HG03354 (cell line): Measurements from ENCODE around the gene BFSP1.

Experiments used
- ATAC-seq: cut with Tn5 transposase; IDR thresholded peaks from one replicate; pipeline ENCODE4 v1.9.1; 2021; ENCODE audit warnings: mild to moderate bottlenecking; ENCODE audit not compliant: unreplicated experiment, poor library complexity, severe bottlenecking

The BFSP1 gene

DNA sequence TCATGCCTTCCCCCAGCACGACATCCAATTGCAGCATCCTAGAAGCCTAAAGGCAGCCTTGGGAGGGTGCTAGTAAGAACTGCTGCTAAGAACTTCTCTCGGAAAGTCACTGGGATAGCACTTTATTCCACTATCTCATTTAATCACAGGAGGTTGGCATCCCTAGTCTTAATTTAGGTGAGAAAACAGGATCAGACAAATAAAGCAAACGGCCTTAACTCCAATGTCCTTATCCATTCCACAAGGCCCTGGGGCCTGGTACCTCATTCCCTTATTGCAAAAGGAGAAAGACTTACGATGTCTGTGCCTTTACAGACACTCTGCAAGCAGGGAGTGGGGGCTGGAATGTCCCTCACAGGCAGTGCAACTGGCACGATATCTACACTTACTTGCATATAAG is 60.7 kb downstream of the BFSP1 start:
- ATAC-seq: no peak

DNA sequence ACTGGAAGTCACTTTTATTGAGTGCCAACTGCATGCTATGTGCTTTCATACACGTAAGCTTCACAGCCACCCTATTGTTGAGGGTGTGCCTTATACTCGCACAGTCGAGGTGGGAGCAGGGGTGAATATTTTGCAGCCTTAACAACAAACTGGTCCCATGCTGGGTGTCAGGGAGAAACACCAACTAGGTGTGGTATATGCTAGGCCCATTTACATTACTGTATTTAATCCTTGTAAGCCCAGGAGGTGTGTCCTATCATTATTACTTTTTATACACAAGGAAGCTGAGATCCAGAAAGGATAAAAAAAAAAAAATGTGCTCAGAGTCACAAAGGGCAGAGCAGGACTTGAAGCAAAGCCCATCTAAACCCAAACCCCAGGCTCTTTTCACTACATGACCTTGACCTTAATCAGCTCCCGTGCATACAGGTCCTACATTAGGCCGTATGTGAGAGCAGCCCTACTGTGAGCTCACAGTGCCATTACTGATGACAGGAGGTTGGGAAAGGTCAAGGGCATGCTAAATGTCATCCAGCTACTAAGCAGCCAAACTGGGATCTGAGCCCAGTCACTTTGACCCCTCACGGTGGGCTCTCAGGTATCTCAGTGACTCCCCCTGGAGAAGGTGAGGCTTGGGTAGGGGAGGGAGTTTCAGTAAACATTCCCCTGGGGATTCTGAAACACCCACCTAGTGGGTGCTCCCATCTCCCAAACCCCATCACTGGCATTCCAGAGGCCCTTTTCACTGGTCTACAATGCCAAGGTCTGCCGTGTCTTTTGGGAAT is 61.7 kb downstream of the BFSP1 start:
- no peak for ATAC-seq

DNA sequence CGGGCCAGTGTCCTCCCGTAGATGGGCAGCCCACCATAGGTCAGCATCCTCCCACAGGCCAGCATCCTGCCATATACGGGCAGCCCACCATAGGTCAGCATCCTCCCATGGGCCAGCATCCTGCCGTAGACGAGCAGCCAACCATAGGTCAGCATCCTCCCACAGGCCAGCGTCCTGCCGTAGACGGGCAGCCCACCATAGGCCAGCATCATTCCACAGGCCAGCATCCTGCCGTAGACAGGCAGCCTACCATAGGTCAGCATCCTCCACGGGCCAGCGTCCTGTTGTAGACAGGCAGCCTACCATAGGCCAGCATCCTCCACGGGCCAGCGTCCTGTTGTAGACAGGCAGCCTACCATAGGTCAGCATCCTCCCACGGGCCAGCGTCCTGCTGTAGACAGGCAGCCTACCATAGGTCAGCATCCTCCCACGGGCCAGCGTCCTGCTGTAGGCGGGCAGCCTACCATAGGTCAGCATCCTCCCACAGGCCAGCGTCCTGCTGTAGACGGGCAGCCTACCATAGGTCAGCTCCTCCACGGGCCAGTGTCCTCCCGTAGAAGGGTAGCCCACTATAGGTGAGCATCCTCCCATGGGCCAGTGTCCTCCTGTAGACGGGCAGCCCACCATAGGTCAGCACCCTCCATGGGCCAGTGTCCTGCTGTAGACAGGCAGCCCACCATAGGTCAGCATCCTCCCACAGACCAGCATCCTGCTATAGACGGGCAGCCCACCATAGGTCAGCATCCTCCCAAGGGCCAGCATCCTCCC is 62.9 kb downstream of the BFSP1 start:
- no peak for ATAC-seq

DNA sequence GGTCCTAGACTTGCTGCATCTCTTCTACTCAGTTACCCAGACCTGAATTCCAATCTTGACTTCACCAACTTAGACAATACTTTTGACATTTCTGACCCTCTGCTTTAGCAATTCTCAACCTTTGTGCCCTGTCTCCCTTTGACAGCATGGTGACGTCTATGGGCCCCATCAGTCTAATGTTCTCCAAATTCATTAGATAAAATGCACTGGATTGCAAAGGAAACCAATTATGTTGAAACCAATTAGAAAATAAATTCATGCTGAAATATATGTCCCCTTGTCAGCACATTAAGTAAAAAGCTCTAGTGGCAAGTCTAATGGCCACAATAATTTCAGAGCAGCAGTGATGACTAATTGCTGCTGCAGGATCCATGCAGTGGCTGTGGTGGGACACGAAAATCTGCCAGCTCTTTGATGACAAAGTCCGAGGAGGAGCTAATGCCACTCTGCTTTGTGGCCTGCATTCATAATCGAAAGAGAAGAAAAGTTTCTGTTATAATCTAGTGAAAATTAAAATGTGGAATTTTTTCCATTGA is 64.0 kb downstream of the BFSP1 start:
- no peak for ATAC-seq

DNA sequence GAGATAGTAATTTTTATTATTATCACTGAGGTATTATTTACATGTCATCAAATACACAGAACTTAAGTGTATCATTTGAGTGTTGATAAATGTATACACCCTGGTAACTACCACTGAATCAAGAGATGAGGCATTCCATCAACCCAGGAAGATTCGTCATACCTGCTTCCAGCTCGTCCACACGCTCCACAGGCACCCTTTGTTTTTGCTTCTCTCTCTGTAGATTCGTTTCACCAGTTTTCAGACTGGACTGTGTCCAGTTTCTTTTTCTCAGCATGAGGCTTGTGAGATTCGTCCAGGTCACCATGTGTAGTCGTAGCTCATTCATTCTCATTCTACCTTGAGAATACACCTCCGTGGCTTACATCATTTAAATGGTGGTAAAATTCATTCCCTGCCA is 64.5 kb downstream of the BFSP1 start:
- no peak for ATAC-seq

DNA sequence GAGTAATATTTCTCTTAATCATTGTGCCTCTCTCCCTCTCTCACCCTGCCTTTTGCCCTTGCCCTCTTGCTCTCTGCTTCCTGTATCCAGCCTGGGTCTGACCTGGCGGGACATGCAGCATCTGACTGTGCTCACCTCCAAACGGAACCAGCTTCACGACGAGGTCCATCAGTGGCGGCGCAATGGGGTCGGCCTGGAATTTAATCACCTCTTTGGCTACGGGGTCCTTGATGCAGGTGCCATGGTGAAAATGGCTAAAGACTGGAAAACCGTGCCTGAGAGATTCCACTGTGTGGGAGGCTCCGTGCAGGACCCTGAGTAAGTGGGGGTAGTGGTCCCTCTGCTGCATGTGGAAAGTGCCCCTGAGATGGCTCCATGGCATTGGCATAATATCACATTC is 65.9 kb downstream of the BFSP1 start:
- ATAC-seq: no peak

DNA sequence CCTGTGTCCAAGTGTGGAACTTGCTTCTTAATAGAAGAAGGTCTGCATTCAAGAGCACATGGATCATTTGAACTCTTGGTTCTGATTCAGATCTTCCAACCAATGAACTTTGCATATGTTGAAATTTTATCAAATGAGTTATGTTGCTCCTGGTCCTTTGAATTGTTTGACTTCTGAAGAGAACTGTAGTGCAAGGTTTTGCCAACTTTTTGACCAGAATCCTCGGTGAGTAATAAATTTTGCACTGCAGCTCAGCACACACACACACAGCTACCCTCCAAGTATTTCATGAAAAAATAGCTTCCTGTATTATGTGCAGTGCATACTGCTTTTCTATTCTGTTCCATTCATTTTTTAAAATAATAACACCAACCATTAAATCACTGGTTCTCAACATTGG is 67.5 kb downstream of the BFSP1 start:
- ATAC-seq: no peak

DNA sequence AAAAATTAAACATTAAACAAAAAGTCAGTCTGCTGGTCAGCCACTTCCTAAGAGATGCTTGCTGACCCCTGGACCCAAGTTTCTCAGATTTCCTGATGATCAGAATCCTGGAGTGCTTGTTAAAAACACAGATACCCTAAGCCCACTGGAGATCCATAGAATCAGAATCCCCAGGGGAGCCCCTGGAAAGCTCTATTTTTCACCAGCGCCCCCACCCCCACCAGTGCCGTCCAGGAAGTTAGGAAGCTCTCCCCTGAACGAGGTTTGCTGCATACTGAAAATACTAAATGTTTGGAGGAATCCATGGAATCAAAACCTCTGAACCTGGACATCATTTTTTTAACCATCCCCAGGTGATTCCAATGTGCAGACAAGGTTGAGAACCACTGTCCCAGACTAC is 69.2 kb downstream of the BFSP1 start:
- ATAC-seq: no peak

DNA sequence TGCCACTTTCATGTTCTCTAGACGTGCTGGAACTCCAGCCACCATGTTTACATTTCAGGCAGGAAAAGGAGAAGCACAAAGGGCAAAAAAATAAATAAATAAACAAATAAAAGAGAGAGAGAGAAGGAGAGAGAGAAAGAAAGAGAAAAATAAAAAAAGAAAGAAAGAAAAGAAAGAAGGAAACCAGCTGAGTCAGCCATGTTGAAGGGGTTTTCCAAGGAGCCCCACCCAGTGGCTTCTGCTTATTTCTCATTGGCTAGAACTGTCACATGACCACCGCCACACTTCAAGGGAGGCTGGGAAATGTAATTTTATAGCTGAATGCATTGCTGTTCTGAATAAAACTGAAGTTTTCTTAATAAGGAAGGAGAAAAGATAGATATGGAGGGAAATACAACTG is 71.1 kb downstream of the BFSP1 start:
- ATAC-seq: no peak

DNA sequence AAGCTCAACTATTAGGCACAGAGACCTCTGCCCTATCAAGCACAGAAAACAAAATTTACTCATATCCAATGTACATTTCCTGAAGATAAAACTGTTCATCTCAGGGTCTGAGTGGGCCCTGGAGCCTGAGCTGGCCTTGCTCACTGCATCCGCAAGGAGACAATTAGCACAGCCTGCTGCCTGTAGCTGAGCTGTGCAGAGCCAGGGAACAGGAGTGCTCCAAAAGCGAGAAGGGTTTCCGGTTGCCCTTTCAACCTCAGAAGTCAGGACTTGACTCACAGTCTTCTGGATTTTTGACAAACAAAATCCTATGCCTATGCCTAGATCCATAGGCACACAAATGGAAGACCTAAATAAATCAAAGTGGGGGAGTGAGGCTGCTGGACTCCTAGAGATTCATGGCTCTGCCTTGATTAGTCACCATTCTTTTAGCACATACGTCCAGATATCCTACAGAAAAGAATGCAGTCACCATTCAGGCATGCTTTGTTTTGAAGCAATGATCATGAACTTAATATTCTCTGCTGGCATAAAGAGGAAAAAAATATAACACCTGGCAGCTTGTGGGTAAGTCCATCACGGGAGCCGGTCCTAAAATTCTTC is 73.5 kb downstream of the BFSP1 start:
- ATAC-seq: no peak

DNA sequence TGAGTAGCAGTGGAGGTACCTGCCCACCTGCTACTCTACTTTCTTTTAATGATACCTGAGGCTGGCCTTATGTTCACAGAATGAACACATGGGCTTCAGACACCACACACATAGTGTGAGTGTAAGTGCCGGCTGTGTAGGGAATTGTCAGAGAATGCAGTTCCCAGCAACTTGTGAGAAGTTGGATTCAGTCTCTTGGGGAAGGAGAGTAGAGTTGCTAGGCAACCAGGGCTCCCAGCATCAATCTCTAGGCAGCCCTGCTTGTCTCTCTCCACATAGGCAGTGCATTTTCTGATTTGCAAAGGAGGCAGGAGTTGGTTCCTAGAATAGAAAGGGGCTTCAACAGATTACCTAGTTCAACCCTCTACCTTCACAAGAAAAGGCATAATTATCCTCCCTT is 74.1 kb downstream of the BFSP1 start:
- no peak for ATAC-seq

DNA sequence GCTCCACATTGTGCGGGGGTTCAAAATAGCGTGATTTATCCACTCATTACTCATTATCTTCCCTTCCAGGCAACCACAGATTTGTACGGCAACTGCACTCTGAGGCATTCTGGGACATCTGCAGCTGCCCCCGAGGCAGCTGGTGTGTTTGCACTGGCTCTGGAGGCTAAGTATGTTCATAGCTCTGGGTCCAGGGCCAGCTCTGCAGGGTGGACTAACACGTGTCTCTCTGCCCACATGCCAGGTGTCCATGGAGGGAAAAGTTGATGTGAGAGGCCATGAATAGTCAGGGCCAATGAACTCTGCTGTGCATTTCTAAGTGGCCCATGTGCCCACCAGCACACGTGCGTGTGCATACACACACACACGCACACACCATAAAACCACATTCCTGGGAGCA is 74.9 kb downstream of the BFSP1 start:
- ATAC-seq: no peak

DNA sequence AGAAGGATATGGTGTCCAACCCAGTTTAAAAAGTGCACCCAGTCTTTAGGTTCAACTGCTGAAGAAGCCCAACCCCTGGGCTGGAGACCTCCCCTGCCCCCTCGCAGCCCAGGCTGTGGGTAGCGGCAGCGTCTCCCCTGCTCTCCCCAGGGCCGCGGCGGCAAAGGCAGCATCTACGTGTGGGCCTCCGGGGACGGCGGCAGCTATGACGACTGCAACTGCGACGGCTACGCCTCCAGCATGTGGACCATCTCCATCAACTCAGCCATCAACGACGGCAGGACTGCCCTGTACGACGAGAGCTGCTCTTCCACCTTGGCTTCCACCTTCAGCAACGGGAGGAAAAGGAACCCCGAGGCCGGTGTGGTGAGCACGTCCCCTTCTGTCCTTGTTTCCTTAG is 77.6 kb downstream of the BFSP1 start:
- no peak for ATAC-seq

DNA sequence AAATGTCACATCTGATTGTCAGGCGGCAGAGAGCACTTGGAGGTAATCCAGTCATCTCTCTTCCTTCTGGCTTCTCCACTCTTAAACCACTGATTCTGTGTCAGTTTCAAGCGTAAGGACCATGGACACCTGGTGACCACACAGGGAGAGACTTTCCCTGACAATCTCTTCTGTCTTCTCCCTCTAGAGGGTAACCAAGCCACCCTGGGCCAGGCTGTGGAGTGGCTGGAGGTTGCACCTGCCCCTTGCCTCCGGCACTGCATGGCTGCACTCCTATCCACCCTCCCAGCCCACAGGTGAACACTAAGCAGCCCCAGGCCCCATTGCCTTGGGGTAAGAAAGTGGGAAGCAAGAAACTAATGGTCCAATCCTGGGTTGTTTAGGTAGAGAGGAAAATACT is 78.7 kb downstream of the BFSP1 start:
- no peak for ATAC-seq

DNA sequence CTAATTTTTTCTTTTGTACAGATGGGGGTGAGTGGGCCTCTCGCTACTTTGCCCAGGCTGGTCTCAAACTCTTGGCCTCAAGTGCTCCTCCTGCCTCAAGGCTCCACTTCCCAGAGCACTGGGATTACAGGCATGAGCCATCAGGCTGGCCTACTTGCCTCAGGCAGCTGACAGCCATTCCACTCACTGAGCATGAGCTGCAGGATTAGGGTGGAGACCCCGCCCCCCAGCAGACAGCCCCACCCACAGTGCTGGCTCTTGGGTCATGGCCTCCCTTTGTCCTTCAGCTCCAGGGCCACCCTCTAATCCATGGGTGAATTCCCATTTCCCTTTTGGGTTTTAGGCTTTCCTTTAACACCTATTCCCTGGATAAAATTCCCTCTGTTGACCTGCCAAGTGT is 82.1 kb downstream of the BFSP1 start:
- ATAC-seq: no peak

DNA sequence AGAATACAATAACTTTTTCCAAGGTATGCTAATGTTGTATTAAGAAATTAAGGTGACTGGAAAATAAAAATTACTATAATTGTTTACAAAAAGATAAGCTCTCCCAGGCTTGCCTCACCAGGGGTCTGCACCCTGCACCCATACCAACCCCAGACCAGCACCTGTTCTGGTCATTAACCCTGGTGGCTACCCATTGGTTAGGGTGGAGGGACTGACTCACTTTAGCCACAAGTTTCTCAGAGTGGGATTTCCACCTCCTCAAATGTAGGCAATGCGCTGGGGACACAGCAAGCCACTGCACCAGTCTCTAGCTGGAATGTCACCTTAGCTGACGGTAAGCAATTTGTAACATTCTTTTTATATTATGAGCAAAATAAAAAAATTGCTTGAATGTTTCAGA is 83.1 kb downstream of the BFSP1 start:
- no peak for ATAC-seq

DNA sequence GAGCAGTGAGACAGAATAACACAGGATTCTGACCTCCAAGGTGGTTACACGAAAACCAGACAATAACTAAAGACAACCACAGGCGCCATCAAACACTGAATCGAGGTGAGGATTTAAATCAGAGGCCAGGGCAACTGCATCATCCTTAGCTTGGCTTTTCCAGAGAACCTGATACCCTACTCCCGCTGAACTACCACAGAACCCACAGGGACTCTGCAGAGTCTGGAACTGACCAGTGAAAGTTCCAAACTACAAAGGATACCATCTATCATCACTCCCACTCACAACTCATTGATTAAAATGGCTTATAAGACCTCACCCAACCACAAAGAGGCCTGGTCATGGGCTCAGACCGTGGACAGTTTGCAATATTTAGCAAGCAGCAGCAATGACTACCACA is 85.0 kb downstream of the BFSP1 start:
- ATAC-seq: no peak

DNA sequence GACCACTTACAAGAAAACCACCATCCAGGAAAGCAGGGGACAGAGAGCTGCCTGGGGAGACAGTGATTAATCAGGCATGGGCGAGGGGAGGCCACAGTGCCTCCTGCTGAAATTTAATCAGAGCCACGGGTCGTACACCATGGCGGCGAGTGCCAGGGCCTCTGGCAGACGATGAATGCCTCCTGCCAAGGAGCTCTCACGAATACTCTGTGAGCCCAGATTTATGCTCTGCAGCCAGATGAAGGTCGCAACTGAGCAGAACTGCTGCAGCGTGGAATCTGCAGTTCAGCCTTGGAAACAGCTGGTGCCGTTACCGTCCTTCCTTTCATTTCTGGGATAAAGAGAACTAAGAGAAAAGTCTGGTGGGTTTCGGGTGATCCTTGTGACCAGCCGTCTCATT is 85.6 kb downstream of the BFSP1 start:
- no peak for ATAC-seq

DNA sequence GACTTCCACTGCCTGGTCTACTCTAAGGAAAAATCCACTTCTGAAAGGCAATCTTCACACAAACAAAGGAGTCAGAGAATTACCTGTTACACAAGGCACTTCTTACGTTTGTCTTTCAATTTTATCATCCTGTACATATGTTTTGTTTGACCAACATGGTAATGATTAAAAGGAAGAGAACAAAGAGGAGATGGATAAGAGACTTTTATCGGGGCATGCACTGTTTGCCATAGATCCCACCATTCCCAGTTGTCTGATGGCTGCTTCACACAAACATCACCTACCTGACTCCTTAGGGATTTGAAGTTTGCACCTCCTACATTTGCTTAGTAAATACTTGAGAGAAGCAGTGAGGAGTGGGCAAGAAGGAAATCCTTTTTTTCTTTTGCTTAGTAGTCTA is 87.1 kb downstream of the BFSP1 start:
- no peak for ATAC-seq
